Kidney epithelial cell (primary cell): ENCODE data around the gene WASL. TPM values are rescaled to one million over a fixed set of nuclear protein-coding genes. Genes with fewer than 3 reads are reported as not detected.

Experiments
- DNase-seq: peaks from one replicate; pipeline ENCODE4 v3.0.0-alpha.2; 2010; ENCODE audit warnings: low read depth
- H3K27me3 ChIP-seq: 2 replicates; pipeline ENCODE4 v1.6.0; 2011; ENCODE audit warnings: low read length; ENCODE audit not compliant: control insufficient read depth, insufficient read depth
- H3K36me3 ChIP-seq: 2 replicates; pipeline ENCODE4 v1.5.1; 2011; ENCODE audit warnings: low read length; ENCODE audit not compliant: control insufficient read depth, insufficient read depth
- H3K4me3 ChIP-seq: 2 replicates; pipeline ENCODE4 v1.5.1; 2011; ENCODE audit warnings: low read depth, mild to moderate bottlenecking, control low read depth, low read length
- total RNA-seq: library from RNA; depleted of rRNA; stranded (reverse); fragments of >200 nt; gene quantifications from 2 replicates; pipeline ENCODE4 v1.2.3, GENCODE V29; 2015
- TF ChIP-seq, protein P1 (sequence below): IDR thresholded peaks from 2 replicates; pipeline ENCODE4 v1.5.1; 2011; ENCODE audit warnings: mild to moderate bottlenecking, moderate library complexity, low read length, control low read depth, inconsistent platforms; ENCODE audit not compliant: insufficient read depth, poor library complexity, severe bottlenecking

The WASL gene
- total RNA-seq, 1 donor from 2014 or later: 31.6 TPM

GRCh38 chr7:123791001-123791400 is 42.2 kb upstream of the WASL start:
- H3K4me3 ChIP-seq: no peak overlapping the region
- H3K36me3 ChIP-seq: no peaks in the 10 kb centered on the region
- DNase-seq: no peak
- TF ChIP-seq, protein P1, sequence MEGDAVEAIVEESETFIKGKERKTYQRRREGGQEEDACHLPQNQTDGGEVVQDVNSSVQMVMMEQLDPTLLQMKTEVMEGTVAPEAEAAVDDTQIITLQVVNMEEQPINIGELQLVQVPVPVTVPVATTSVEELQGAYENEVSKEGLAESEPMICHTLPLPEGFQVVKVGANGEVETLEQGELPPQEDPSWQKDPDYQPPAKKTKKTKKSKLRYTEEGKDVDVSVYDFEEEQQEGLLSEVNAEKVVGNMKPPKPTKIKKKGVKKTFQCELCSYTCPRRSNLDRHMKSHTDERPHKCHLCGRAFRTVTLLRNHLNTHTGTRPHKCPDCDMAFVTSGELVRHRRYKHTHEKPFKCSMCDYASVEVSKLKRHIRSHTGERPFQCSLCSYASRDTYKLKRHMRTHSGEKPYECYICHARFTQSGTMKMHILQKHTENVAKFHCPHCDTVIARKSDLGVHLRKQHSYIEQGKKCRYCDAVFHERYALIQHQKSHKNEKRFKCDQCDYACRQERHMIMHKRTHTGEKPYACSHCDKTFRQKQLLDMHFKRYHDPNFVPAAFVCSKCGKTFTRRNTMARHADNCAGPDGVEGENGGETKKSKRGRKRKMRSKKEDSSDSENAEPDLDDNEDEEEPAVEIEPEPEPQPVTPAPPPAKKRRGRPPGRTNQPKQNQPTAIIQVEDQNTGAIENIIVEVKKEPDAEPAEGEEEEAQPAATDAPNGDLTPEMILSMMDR: no peak
- H3K27me3 ChIP-seq: no peaks in the 10 kb centered on the region

DNA sequence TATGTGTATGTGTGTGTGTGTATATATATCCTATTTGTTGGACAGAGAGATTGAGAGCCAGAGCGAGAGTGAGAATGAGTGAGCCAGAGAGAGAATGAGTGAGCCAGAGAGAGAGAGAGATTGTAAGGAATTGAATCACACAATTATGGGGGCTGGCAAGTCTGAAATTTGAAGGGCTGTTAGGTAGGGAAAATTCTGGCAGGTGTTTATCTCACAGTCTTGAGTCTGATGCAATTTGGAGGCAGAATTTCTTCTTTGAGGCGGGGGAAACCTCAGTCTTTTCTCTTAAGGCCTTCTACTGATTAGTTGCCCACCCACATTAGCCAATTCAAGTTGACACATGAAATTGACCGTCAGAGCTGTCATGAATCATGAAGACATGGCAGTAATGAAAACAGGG is 41.0 kb upstream of the WASL start:
- no peak for DNase-seq
- Histone ChIP-seq H3K27me3 (no peaks in the 10 kb centered on the region), H3K36me3 (no peaks in the 10 kb centered on the region), H3K4me3 (no peak overlapping the region)
- TF ChIP-seq, protein P1: no peak

DNA sequence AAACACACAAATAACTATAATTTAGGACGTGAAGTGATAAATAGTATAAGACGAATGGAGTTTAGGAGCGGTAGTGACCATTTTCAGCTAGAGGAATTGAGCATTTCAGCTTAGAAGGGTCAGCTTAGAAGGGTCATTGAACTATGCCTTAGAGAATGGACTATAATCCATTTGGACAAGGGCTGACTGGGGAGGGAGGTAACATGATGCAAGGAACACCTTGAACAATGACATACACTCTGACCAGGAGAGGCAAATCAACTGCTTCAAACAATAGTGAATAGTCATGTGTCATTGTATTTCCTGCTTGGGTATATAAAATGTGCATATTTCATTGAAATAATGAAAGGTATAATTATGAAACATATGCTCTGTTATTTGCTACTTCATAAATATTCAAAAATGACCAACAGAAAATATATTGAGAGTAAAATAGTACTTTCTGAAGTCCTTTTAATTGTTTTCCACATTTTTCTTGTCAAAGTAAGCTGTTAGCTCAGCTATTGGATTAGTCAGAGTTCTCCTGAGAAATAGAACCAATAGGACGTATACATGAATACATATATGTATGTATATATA is 40.5 kb upstream of the WASL start:
- no peaks in the 10 kb centered on the region for H3K27me3 ChIP-seq
- no peak overlapping the region for H3K4me3 ChIP-seq
- TF ChIP-seq, protein P1: no peak
- H3K36me3 ChIP-seq: no peaks in the 10 kb centered on the region
- no peak for DNase-seq

DNA sequence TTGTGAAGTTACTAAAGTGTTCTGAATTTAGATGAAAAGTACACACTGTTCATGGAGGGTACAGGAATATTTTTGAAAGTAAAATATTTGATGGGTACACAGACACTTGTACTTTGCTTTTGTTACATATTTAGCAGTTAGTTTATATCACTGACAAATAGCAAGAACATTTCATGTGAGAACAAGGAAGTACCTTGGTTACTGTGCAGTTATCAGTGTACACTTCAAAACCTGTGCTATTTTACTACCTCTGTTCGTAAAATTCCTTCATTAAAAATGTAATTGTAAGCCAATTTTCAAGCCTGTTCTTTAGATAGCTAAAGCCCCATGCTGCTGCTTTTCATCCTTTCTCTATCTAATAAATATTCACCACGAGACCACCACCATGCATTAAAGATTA is 39.8 kb upstream of the WASL start:
- Histone ChIP-seq H3K27me3 (no peaks in the 10 kb centered on the region), H3K36me3 (no peaks in the 10 kb centered on the region), H3K4me3 (no peak overlapping the region)
- TF ChIP-seq, protein P1: no peak
- no peak for DNase-seq

GRCh38 chr7:123787220-123788007 is 38.6 kb upstream of the WASL start:
- no peaks in the 10 kb centered on the region for H3K27me3 ChIP-seq
- no peak overlapping the region for H3K4me3 ChIP-seq
- TF ChIP-seq, protein P1: no peak
- H3K36me3 ChIP-seq: no peaks in the 10 kb centered on the region
- no peak for DNase-seq
